Pancreas (tissue), 10 donors: ENCODE data around the gene DUOX1. TPM values are rescaled to one million over a fixed set of nuclear protein-coding genes. Genes with fewer than 3 reads are reported as not detected.
A peak's percentile ranks its signal among the peaks of the same experiment; 100 is the strongest.

Experiments
- ATAC-seq, 4 donors: fragments of 200-7000 bp; cut with Tn5 transposase; one replicate each; pipeline versions ENCODE4 v1.8.0 to v1.9.1; 2020; ENCODE audit warnings: mild to moderate bottlenecking in 4 of 4, moderate library complexity in 4 of 4
- DNase-seq, 6 donors: peaks; one replicate each; pipeline ENCODE4 v3.0.0-alpha.2; 2020
- FAIRE-seq: peaks from 2 replicates; lab custom pipeline; 2012; peaks lifted over from hg19 to GRCh38; lab: Jason Lieb, UNC
- H3K27ac ChIP-seq, 4 donors: fragments of 200-600 bp; sonication (generic); 1 replicate in 3 of 4; 2 replicates in 1 of 4; pipeline versions ENCODE4 v1.5.0 to v1.8.0; 2020
- H3K27me3 ChIP-seq, 4 donors: fragments of 200-600 bp; one replicate each; pipeline ENCODE4 v1.8.0; 2021
- H3K36me3 ChIP-seq, 3 donors: fragments of 200-600 bp; sonication (generic) in 1 of 3; one replicate each; pipeline versions ENCODE4 v1.5.0 to v1.8.0; 2020 to 2021
- H3K4me1 ChIP-seq, 3 donors: fragments of 200-600 bp; one replicate each; pipeline ENCODE4 v1.8.0; 2021
- H3K4me3 ChIP-seq, 4 donors: fragments of 200-600 bp; sonication (generic) in 2 of 4; one replicate each; pipeline versions ENCODE4 v1.5.0 to v1.8.0; 2020 to 2021
- H3K9me3 ChIP-seq, 4 donors: fragments of 200-600 bp; one replicate each; pipeline ENCODE4 v1.8.0; 2021
- WGBS, 2 donors: extraction: QIAGEN DNeasy Blood & Tissue Kit; methylation state at CpG; one replicate each; pipeline ENCODE4 v1.1.7; 2013; 5-methylcytosine and 5-hydroxymethylcytosine counted together
- intact Hi-C, 3 donors: fragments of 100-400 bp; cut with DNase I; formaldehyde crosslinking; loops; one replicate each; pipeline versions ENCODE4 v1.11.1 to v1.14.2; 2022
- polyA plus RNA-seq, 2 donors: library from polyadenylated mRNA; stranded (reverse); fragments of 200-250 nt; gene quantifications; one replicate each; pipeline ENCODE4 v1.2.3, GENCODE V29; 2013
- total RNA-seq, 6 donors: library from RNA; stranded (reverse); fragmentation: NEBNext Ultra II Directional in 4 of 6; extraction: Animal tissue kit (Norgen Biotek cat#: 25700) in 4 of 6; gene quantifications; one replicate each; pipeline versions ENCODE4 v1.2.1 to v1.2.4, GENCODE V29; 2021 to 2023
- TF ChIP-seq, protein P1 (sequence below), 4 donors: fragments of 200-600 bp; sonication (generic) in 3 of 4; IDR thresholded peaks; one replicate each; pipeline versions ENCODE4 v1.5.0 to v1.8.0; 2021; ENCODE audit warnings: antibody characterized with exemption in 4 of 4
- donor health status: healthy with polysubstance abuse.
- donor health status: DM: no; HTN: no; CAD: no; lungs with moderate emphysema.
- donor health status: DM: no; HTN: no; CAD: no.
- donor health status: control.
- donor health status: control.
- donor health status: Bipolar disorder and iron deficiency.
- donor health status: DM: yes; HTN: yes; CAD: no.
- donor health status: DM: no; HTN: no; CAD: no.
- donor health status: DM: no; HTN: no; CAD: no.
- donor health status: DM: yes; HTN: yes; CAD: no.

DUOX1 gene
- total and polyA plus RNA-seq, 8 donors, result 0.14 to 0.97 (median 0.42) TPM

DNA sequence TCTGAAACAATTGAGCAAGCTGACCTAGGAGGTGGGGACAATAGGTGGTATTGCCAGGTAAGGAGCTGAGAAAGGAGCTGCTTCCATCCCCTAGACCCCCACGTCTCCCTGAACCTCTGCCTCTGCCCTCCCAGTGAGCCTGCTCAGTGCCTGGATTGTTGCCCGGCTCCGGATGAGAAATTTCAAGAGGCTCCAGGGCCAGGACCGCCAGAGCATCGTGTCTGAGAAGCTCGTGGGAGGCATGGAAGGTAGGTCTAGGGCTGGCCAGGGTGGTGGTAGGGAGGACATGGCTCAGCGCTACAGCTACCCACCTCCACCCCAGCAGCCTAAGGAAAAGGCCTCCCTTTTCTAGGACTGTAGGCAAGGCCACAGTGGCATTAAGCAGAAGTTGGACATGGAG lies 13.3 kb downstream of the DUOX1 start:
- ATAC-seq, result no peak
- TF ChIP-seq, protein P1, sequence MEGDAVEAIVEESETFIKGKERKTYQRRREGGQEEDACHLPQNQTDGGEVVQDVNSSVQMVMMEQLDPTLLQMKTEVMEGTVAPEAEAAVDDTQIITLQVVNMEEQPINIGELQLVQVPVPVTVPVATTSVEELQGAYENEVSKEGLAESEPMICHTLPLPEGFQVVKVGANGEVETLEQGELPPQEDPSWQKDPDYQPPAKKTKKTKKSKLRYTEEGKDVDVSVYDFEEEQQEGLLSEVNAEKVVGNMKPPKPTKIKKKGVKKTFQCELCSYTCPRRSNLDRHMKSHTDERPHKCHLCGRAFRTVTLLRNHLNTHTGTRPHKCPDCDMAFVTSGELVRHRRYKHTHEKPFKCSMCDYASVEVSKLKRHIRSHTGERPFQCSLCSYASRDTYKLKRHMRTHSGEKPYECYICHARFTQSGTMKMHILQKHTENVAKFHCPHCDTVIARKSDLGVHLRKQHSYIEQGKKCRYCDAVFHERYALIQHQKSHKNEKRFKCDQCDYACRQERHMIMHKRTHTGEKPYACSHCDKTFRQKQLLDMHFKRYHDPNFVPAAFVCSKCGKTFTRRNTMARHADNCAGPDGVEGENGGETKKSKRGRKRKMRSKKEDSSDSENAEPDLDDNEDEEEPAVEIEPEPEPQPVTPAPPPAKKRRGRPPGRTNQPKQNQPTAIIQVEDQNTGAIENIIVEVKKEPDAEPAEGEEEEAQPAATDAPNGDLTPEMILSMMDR (IDR thresholded peaks at IDR 0.05), result no peak
- FAIRE-seq, result no peak
- no peak overlapping the region for H3K27ac ChIP-seq
- no peaks in the 10 kb centered on the region for H3K27me3 ChIP-seq
- WGBS, 2 donors, result 67 to 77% methylated on average over 7 of the region's 7 CpGs
- H3K4me3 ChIP-seq, result no peak overlapping the region
- intact Hi-C loops, result no loop called here
- no peak for DNase-seq
- H3K9me3 ChIP-seq, result no peaks in the 10 kb centered on the region
- H3K36me3 ChIP-seq, result no peaks in the 10 kb centered on the region
- no peaks in the 10 kb centered on the region for H3K4me1 ChIP-seq

DNA sequence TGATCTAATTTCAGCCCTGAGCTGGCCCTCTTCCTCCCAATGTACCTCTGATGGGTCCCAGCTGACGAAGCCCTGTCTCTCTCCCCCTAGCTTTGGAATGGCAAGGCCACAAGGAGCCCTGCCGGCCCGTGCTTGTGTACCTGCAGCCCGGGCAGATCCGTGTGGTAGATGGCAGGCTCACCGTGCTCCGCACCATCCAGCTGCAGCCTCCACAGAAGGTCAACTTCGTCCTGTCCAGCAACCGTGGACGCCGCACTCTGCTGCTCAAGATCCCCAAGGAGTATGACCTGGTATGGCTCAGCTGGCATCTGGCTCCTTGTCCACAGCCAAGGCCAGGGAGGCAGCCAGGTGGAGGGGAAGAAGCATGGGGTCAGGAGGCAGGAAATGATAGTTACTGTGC lies 14.2 kb downstream of the DUOX1 start:
- Histone ChIP-seq H3K4me1 (no peaks in the 10 kb centered on the region), H3K9me3 (no peaks in the 10 kb centered on the region), H3K27me3 (no peaks in the 10 kb centered on the region), H3K4me3 (no peak overlapping the region), H3K27ac (no peak overlapping the region), H3K36me3 (no peaks in the 10 kb centered on the region)
- TF ChIP-seq, protein P1 (IDR thresholded peaks at IDR 0.05), result no peak
- DNase-seq (peak in 1 of 6 donors; percentile 46), ATAC-seq (no peak), FAIRE-seq (no peak)
- intact Hi-C loops, result no loop called here
- WGBS, 2 donors, result 75 to 88% methylated on average over 11 of the region's 11 CpGs

DNA sequence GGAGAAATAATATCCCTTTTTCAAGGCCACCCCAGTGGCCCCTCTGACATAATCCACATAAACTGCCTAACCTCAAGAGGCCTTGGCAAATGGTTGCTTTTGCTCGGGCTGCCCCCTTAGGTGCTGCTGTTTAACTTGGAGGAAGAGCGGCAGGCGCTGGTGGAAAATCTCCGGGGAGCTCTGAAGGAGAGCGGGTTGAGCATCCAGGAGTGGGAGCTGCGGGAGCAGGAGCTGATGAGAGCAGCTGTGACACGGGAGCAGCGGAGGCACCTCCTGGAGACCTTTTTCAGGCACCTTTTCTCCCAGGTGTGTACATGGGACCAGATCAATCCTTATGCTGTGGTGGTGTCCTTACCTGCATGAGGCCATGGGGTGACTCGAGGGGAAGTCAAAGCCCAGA lies 15.0 kb downstream of the DUOX1 start:
- no peaks in the 10 kb centered on the region for H3K36me3 ChIP-seq
- 56 to 58% methylated on average over 9 of the region's 9 CpGs for WGBS, 2 donors
- TF ChIP-seq, protein P1 (IDR thresholded peaks at IDR 0.05), result no peak
- no peak for FAIRE-seq
- intact Hi-C loops, result no loop called here
- H3K4me1 ChIP-seq, result no peaks in the 10 kb centered on the region
- no peaks in the 10 kb centered on the region for H3K27me3 ChIP-seq
- DNase-seq, result peak in 1 of 6 donors; percentile 25
- H3K27ac ChIP-seq, result no peak overlapping the region
- no peak overlapping the region for H3K4me3 ChIP-seq
- H3K9me3 ChIP-seq, result no peaks in the 10 kb centered on the region
- ATAC-seq, result no peak

DNA sequence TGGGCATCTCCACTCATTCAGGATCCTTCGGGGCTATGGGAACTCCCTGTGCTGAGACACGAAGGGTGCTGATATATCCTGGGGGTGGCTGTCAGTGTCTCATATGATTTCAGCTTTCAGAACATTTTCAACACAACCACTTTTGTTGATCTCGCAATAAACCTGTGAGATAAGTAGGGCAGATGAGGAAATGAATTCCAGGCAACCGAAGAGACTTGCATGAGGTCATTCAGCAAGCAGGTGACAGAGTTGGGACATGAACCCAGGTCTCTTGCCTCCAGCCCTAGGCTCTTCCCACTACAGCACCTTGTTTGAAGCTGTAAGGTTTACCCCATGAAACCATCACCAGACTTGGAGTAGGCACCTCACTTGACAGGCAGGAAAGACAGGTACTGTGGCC lies 16.6 kb downstream of the DUOX1 start:
- H3K9me3 ChIP-seq, result no peaks in the 10 kb centered on the region
- WGBS, 2 donors, result 54 to 59% methylated on average over 4 of the region's 4 CpGs
- no peak for DNase-seq
- no peaks in the 10 kb centered on the region for H3K4me1 ChIP-seq
- no peak overlapping the region for H3K4me3 ChIP-seq
- TF ChIP-seq, protein P1 (IDR thresholded peaks at IDR 0.05), result no peak
- FAIRE-seq, result no peak
- no peaks in the 10 kb centered on the region for H3K27me3 ChIP-seq
- H3K27ac ChIP-seq, result no peak overlapping the region
- no peaks in the 10 kb centered on the region for H3K36me3 ChIP-seq
- intact Hi-C loops, result no loop called here
- ATAC-seq, result peak in 3 of 4 donors; percentile 39 to 64 (median 62)

DNA sequence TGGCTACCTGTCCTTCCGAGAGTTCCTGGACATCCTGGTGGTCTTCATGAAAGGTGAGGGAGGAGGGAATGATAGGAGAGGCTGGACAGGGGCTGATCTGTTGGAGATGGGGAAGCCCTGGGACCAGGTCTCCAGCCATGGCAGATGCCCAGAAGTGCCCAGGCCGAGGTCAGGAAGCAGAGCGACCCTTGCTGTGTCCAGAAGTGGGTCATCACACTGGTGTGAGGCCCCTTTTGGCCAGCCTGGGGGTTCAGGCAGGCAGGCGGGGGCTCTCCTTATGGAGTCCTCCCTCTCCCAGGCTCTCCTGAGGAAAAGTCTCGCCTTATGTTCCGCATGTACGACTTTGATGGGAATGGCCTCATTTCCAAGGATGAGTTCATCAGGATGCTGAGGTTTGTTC lies 17.8 kb downstream of the DUOX1 start:
- peak in 1 of 6 donors; percentile 47 for DNase-seq
- Histone ChIP-seq H3K36me3 (no peaks in the 10 kb centered on the region), H3K9me3 (no peaks in the 10 kb centered on the region), H3K4me1 (no peaks in the 10 kb centered on the region), H3K27ac (no peak overlapping the region), H3K4me3 (no peak overlapping the region), H3K27me3 (no peaks in the 10 kb centered on the region)
- 85 to 92% methylated on average over 7 of the region's 7 CpGs for WGBS, 2 donors
- FAIRE-seq, result no peak
- ATAC-seq, result no peak
- intact Hi-C loops, result no loop called here
- TF ChIP-seq, protein P1 (IDR thresholded peaks at IDR 0.05), result no peak
